ENCODE data around the gene ANKRD39. TPM values are rescaled to one million over a fixed set of nuclear protein-coding genes. Genes with fewer than 3 reads are reported as not detected.

Gene ANKRD39
- total RNA-seq, 1 donor from 2014 or later: 9.4 TPM

- Histone ChIP-seq H3K4me3 (no peak overlapping the region), H3K27ac (no peak overlapping the region), H3K36me3 (peaks cover 46% of the 10 kb centered on the region), H3K9me3 (no peaks in the 10 kb centered on the region), H3K4me1 (peaks cover 63% of the 10 kb centered on the region), H3K27me3 (ENCODE audit: low read depth) (no peaks in the 10 kb centered on the region)
- intact Hi-C loops (cut with DNase I): no loop called here
- no peak for TF ChIP-seq CTCF (IDR thresholded peaks at IDR 0.05)
- DNase-seq: no peak
- no peak for ATAC-seq
These were observed 36.6 kb downstream of the ANKRD39 start for GRCh38 chr2:96821113-96821675.

- ATAC-seq (no peak), DNase-seq (no peak)
- H3K27ac ChIP-seq: no peak overlapping the region
- no peak overlapping the region for H3K4me3 ChIP-seq
- H3K36me3 ChIP-seq: peaks cover 34% of the 10 kb centered on the region
- intact Hi-C loops (cut with DNase I): no loop called here
- H3K27me3 ChIP-seq (ENCODE audit: low read depth): no peaks in the 10 kb centered on the region
- no peaks in the 10 kb centered on the region for H3K9me3 ChIP-seq
- TF ChIP-seq CTCF (IDR thresholded peaks at IDR 0.05): no peak
- H3K4me1 ChIP-seq: peaks cover 69% of the 10 kb centered on the region
These were observed 37.8 kb downstream of the ANKRD39 start for GRCh38 chr2:96819876-96820511.

GRCh38 chr2:96819128-96819875 is 38.5 kb downstream of the ANKRD39 start:
- ATAC-seq: peak; percentile 32 to 45
- H3K4me3 ChIP-seq: peak overlapping the region; percentile 9
- TF ChIP-seq CTCF (IDR thresholded peaks at IDR 0.05): no peak
- H3K9me3 ChIP-seq: no peaks in the 10 kb centered on the region
- peaks cover 70% of the 10 kb centered on the region for H3K4me1 ChIP-seq
- H3K27ac ChIP-seq: no peak overlapping the region
- peaks cover 32% of the 10 kb centered on the region for H3K36me3 ChIP-seq
- intact Hi-C loops (cut with DNase I): no loop called here
- no peaks in the 10 kb centered on the region for H3K27me3 ChIP-seq (ENCODE audit: low read depth)
- DNase-seq: peak; percentile 68

GRCh38 chr2:96817882-96818281 is 39.9 kb downstream of the ANKRD39 start:
- H3K4me1 ChIP-seq: peaks cover 55% of the 10 kb centered on the region
- peak overlapping the region; percentile 84 for H3K4me3 ChIP-seq

More at GRCh38 chr2:96817882-96818281, 39.9 kb downstream of the ANKRD39 start:
- H3K36me3 ChIP-seq: peaks cover 24% of the 10 kb centered on the region
- no peak overlapping the region for H3K27ac ChIP-seq
- intact Hi-C loops (cut with DNase I): no loop called here
- DNase-seq (no peak), ATAC-seq (no peak)
- TF ChIP-seq CTCF (IDR thresholded peaks at IDR 0.05): no peak
- no peaks in the 10 kb centered on the region for H3K9me3 ChIP-seq
- no peaks in the 10 kb centered on the region for H3K27me3 ChIP-seq (ENCODE audit: low read depth)

All from lower lobe of right lung (tissue), 2 donors.